Measurements from ENCODE around the gene KLK6. TPM values are rescaled to one million over a fixed set of nuclear protein-coding genes. Genes with fewer than 3 reads are reported as not detected.

The KLK6 gene
- not detected in 2 replicates for polyA plus RNA-seq (2014; cell fraction: cytosol; rRNA removed)
- polyA plus RNA-seq (2014; cell fraction: nucleus; rRNA removed): not detected in 2 replicates

- DNase-seq (ENCODE audit: low spot score): no peak
Measured at GRCh38 chr19:50969413-50969760, at the start of gene KLK6. Gene KLK6, minus strand, starts transcription at chr19:50969591. Its CDS starts 1,487 bp downstream, at chr19:50968104.

- no peak for DNase-seq (ENCODE audit: low spot score)
Measured at GRCh38 chr19:51018745-51019543, 49.6 kb upstream of the KLK6 start.

GRCh38 chr19:51016798-51017683 is 47.6 kb upstream of the KLK6 start:
- peak; percentile 15 for DNase-seq (ENCODE audit: low spot score)

GRCh38 chr19:51015691-51016267 is 46.4 kb upstream of the KLK6 start:
- no peak for DNase-seq (ENCODE audit: low spot score)

- DNase-seq (ENCODE audit: low spot score): no peak
Measured at GRCh38 chr19:51014242-51014641, 44.9 kb upstream of the KLK6 start.

GRCh38 chr19:51012661-51013190 is 43.3 kb upstream of the KLK6 start:
- no peak for DNase-seq (ENCODE audit: low spot score)

- no peak for DNase-seq (ENCODE audit: low spot score)
Measured at GRCh38 chr19:51010066-51010795, 40.8 kb upstream of the KLK6 start.

GRCh38 chr19:51009061-51009891 is 39.9 kb upstream of the KLK6 start:
- DNase-seq (ENCODE audit: low spot score): no peak

GRCh38 chr19:51007488-51007887 is 38.1 kb upstream of the KLK6 start:
- DNase-seq (ENCODE audit: low spot score): no peak

GRCh38 chr19:51006406-51006805 is 37.0 kb upstream of the KLK6 start:
- no peak for DNase-seq (ENCODE audit: low spot score)

GRCh38 chr19:51005248-51005647 is 35.9 kb upstream of the KLK6 start:
- no peak for DNase-seq (ENCODE audit: low spot score)

GRCh38 chr19:51003316-51003715 is 33.9 kb upstream of the KLK6 start:
- DNase-seq (ENCODE audit: low spot score): no peak

- DNase-seq (ENCODE audit: low spot score): peak; percentile 6
Measured at GRCh38 chr19:51002542-51003311, 33.3 kb upstream of the KLK6 start.

GRCh38 chr19:51002089-51002532 is 32.7 kb upstream of the KLK6 start:
- no peak for DNase-seq (ENCODE audit: low spot score)

GRCh38 chr19:51001515-51001914 is 32.1 kb upstream of the KLK6 start, which contains the start of gene KLK8:
Gene KLK8, minus strand, starts transcription at chr19:51001604. Its CDS starts 437 bp downstream, at chr19:51001167.
- no peak for DNase-seq (ENCODE audit: low spot score)

- no peak for DNase-seq (ENCODE audit: low spot score)
Measured at GRCh38 chr19:51000981-51001380, 31.6 kb upstream of the KLK6 start.

GRCh38 chr19:51000426-51000825 is 31.0 kb upstream of the KLK6 start:
- no peak for DNase-seq (ENCODE audit: low spot score)

- DNase-seq (ENCODE audit: low spot score): no peak
Measured at GRCh38 chr19:50998686-50999085, 29.3 kb upstream of the KLK6 start.

- no peak for DNase-seq (ENCODE audit: low spot score)
Measured at GRCh38 chr19:50998061-50998460, 28.7 kb upstream of the KLK6 start.
